ENCODE data around the gene MDM1.

Gene MDM1

GRCh38 chr12:68374307-68374982 lies 42.3 kb upstream of the MDM1 start:
- no peak for TF ChIP-seq CTCF (conservative IDR thresholded peaks at IDR 0.05)
- no peak overlapping the region for H3K27ac ChIP-seq

- no peak overlapping the region for H3K27ac ChIP-seq
- no peak for TF ChIP-seq CTCF (conservative IDR thresholded peaks at IDR 0.05)
Measured at GRCh38 chr12:68370667-68371066, 38.5 kb upstream of the MDM1 start.

- TF ChIP-seq CTCF (conservative IDR thresholded peaks at IDR 0.05), result no peak
- no peak overlapping the region for H3K27ac ChIP-seq
Measured at GRCh38 chr12:68370006-68370590, 37.9 kb upstream of the MDM1 start.

GRCh38 chr12:68368327-68368726 lies 36.2 kb upstream of the MDM1 start:
- no peak overlapping the region for H3K27ac ChIP-seq
- TF ChIP-seq CTCF (conservative IDR thresholded peaks at IDR 0.05), result no peak

- TF ChIP-seq CTCF (conservative IDR thresholded peaks at IDR 0.05), result no peak
- H3K27ac ChIP-seq, result no peak overlapping the region
Measured at GRCh38 chr12:68367903-68368302, 35.7 kb upstream of the MDM1 start.

GRCh38 chr12:68367116-68367515 lies 35.0 kb upstream of the MDM1 start:
- TF ChIP-seq CTCF (conservative IDR thresholded peaks at IDR 0.05), result no peak
- no peak overlapping the region for H3K27ac ChIP-seq

- no peak for TF ChIP-seq CTCF (conservative IDR thresholded peaks at IDR 0.05)
- H3K27ac ChIP-seq, result no peak overlapping the region
Measured at GRCh38 chr12:68364893-68365725, 32.9 kb upstream of the MDM1 start.
